SK-N-SH (cell line): ENCODE data around the gene ASB4.

ENCODE experiments used
- GATA2 ChIP-seq: sonication (generic); formaldehyde crosslinking; IDR thresholded peaks from 2 replicates; pipeline ENCODE4 v1.5.0; 2020; ENCODE audit warnings: mild to moderate bottlenecking, missing genetic modification reagents
- SIN3A ChIP-seq: IDR thresholded peaks from 2 replicates; pipeline ENCODE4 v1.6.1; 2012; ENCODE audit warnings: low read depth, mild to moderate bottlenecking, low read length, moderate library complexity, borderline replicate concordance
- TF ChIP-seq, protein P1 (sequence below): fragments of 200-600 bp; sonication (generic); IDR thresholded peaks from 2 replicates; pipeline ENCODE4 v1.6.1; 2017; ENCODE audit warnings: antibody characterized with exemption, mild to moderate bottlenecking, moderate library complexity
- TF ChIP-seq, protein P2 (sequence below): IDR thresholded peaks from 2 replicates; pipeline ENCODE4 v1.4.0; 2012; ENCODE audit warnings: low read depth

DNA sequence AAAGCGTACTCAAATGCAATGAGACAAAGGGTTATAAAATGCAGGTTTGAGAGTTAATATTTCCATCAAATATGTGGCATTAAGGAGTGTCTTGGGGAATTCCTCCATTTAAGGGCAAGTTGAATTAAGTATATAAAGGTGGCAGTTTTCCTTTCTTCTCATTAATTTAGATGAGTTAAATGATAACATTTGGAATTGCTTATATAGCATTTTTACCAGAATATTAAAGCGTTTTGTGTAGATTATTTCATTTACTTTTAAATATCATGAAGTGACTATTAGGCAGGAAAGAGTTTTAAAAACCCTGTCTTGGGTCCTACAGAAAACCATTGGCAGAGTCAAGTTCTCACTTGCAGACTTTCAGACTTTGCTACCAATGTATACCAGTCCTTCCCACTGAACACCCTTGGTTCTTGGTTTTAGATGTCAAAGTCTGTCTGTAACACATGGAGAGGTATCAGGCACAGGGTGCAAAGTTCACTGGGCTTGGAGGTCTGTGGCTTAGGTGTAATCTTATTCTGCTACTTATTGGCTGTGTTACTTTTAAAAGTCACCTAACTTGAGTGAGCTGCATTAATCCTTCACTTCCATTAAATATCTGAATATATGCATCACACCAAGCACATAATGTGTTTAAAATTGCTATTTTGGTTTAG is 51.0 kb downstream of the ASB4 start:
- TF ChIP-seq, protein P1, sequence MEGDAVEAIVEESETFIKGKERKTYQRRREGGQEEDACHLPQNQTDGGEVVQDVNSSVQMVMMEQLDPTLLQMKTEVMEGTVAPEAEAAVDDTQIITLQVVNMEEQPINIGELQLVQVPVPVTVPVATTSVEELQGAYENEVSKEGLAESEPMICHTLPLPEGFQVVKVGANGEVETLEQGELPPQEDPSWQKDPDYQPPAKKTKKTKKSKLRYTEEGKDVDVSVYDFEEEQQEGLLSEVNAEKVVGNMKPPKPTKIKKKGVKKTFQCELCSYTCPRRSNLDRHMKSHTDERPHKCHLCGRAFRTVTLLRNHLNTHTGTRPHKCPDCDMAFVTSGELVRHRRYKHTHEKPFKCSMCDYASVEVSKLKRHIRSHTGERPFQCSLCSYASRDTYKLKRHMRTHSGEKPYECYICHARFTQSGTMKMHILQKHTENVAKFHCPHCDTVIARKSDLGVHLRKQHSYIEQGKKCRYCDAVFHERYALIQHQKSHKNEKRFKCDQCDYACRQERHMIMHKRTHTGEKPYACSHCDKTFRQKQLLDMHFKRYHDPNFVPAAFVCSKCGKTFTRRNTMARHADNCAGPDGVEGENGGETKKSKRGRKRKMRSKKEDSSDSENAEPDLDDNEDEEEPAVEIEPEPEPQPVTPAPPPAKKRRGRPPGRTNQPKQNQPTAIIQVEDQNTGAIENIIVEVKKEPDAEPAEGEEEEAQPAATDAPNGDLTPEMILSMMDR = no peak
- TF ChIP-seq, protein P2, sequence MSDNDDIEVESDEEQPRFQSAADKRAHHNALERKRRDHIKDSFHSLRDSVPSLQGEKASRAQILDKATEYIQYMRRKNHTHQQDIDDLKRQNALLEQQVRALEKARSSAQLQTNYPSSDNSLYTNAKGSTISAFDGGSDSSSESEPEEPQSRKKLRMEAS = no peak
- no peak for TF ChIP-seq SIN3A
- TF ChIP-seq GATA2 (CRISPR knock-in tag) = no peak
